ENCODE data around the gene ADAMTSL1.

The ADAMTSL1 gene

DNA sequence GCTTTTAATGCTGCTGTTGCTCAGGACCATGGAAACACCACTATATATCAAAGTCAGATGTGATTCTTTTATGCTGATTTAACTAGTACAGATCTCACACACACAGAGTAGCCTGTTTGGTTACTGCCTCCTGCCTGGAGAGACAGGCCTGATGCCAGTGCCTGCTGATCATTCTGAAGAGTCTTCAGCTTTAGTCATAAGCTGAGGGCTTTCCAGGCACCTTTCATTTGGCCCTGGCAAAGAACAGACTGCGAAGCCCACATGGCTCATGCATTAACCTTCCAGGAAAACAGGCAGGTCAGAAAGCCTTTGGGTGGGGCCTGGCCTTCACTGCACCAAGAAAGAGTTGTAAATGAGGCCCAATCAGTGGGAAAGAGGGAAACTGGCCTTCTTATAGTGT is 414.3 kb downstream of the ADAMTSL1 start:
- in situ Hi-C loops (cut with HindIII; ENCODE audit: low sequenced_read_pairs) = no loop called here

DNA sequence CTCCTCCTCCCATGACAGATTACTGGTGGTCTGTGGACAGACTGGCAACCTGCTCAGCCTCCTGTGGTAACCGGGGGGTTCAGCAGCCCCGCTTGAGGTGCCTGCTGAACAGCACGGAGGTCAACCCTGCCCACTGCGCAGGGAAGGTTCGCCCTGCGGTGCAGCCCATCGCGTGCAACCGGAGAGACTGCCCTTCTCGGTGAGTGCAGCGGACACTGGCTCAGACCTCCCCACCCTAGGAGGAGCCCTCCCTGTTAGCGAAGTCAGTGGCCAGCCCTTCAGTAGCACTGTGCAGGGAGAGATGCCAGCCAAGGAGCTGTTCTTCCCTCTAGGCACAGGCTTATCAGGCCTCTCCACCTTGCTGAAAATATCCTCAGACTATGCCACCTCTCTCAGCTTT is 415.6 kb downstream of the ADAMTSL1 start:
- in situ Hi-C loops (cut with HindIII; ENCODE audit: low sequenced_read_pairs) = no loop called here

DNA sequence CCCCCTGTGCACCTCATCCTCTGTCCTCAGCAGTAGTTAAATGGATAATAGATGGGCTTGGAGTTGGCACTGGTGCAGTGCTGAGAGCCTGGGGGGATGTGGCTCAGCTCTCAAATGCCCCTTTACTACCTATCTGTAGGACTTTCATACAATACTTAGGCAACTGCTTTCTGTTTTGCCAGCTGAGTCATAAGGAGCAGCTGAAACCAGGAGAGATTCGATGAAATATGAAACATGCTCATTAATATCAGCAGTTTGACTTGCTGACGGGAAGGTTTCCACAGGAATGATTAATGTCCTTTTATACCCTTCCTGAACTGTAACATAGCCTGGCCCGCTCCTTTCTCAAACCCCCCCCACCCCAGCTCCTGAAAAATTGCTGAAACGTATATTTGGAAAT is 416.4 kb downstream of the ADAMTSL1 start:
- in situ Hi-C loops (cut with HindIII; ENCODE audit: low sequenced_read_pairs) = no loop called here

DNA sequence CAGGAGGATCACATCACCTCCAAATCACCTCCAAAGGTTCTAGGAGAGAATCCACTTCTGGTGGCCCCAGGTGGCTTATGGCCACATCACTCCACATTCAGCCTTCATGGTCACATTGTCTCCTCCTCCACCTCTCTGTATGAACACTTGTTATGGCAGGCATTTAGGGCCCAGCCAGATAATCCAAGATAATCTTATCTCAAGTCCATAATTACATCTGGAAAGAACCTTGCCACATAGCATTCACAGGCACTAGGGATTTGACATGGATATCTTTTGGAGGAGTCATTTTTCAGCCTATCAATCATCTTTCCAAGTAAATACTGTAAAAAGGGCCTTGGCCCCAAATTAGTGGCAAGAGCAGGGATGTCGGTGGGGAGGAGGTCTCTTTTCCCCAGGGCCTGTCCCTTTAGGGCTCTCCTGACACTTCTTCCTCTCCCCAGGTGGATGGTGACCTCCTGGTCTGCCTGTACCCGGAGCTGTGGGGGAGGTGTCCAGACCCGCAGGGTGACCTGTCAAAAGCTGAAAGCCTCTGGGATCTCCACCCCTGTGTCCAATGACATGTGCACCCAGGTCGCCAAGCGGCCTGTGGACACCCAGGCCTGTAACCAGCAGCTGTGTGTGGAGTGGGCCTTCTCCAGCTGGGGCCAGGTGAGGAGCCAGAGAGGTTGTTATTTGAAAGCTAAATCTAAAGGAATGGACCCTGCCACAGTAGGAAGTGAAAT is 418.2 kb downstream of the ADAMTSL1 start:
- in situ Hi-C loops (cut with HindIII; ENCODE audit: low sequenced_read_pairs) = no loop called here

DNA sequence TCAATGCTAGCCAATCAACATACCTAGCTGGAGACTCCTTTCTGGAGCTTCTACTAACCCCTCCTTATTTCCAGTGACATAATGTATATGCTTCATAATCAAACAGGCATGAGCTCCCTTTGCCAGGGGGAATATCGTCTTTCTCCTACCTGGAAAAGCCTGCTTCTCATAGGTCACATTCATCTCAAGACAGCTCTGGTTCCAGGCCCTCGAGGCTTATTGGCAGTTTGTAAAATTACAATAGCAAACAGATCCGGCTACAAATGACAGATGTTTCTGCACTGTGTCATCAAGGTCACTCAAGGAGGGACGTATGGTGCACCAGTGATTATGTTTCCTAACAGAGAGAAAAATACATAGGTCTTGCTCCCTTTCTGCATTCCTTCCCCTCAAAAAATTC is 419.1 kb downstream of the ADAMTSL1 start:
- in situ Hi-C loops (cut with HindIII; ENCODE audit: low sequenced_read_pairs) = no loop called here

DNA sequence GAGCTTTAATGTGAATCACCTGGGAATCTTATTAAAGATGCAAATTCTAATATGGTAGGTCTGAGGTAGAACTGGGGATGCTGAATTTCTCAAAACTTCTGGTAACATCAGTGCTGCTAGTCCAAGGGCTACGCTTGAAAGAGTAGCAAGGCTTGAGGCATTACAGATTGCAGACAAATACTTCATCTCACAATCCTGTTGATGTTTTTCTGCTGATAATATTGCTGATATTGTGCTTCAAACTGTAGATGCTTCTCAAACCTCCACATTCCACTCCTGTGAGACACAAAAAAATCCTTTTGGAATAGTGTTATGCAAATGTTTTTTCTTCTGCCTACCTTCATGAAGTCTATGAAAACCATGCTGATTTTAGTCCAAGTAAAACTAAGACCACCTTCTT is 419.5 kb downstream of the ADAMTSL1 start:
- in situ Hi-C loops (cut with HindIII; ENCODE audit: low sequenced_read_pairs) = no loop called here

DNA sequence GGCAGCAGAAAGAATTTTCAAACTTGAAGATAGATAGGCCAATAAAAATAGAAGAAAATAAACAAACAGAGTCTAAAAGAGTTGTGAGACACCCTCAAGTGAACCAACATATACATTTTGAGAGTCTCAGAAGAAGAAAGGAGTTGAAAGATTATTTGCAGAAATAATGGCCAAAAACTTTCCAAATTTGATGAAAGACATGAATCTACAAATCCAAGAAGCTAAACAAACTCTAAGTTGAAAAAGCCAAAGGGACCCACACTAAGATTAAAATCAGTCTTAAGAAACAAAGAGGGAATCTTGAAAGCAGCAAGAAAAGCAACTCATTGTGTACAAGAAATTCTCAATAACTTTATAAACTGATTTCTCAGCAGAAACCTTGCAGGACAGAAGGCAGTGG is 422.1 kb downstream of the ADAMTSL1 start:
- in situ Hi-C loops (cut with HindIII; ENCODE audit: low sequenced_read_pairs) = no loop called here

DNA sequence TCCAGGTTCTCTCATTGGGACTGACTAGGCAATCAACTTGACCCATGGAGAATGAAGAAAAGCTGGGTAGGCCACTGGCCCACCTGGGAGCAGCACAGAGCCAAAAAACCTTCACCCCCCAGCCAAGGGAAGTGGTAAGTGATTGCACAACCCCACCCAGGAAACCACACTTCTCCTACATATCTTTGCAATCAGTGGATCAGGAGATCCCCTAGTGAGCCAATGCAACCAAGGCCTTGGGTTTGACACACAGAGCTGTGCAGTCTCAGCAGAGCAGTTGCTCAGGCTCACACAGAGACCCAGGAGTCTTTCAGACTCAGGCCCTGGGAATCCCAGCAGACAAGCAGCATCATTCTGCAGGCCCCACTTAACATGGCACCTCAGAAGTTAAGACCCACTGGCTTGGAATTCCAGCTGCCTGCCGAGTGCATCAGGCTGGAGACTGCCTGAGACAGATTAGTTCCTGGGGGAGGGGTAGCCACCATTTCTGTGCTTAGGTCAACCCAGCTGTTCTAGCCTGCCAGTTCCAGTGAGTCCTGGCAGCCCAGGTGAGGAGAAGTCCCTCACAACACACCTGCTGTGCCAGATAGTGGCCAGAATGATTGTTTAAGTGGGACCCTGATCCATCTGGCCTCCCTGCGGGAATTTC is 422.7 kb downstream of the ADAMTSL1 start:
- in situ Hi-C loops (cut with HindIII; ENCODE audit: low sequenced_read_pairs) = no loop called here

DNA sequence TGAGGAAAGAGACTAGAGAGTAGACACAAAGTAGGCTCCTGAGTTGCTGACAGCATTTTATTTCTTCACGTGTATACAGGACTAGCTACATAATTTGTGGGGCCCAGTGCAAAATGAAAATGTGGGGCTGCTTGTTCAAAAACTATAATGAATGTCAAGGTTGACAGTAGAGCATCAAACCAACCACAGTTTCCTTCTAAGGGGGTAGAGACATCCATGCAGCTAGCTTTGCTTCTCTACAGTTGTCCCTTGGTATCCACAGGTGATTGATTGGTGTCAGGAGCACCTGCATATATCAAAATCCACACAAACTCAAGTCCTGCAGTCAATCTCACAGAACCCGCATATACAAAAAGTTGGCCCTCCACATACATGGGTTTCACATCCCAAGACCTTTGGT is 429.5 kb downstream of the ADAMTSL1 start:
- in situ Hi-C loops (cut with HindIII; ENCODE audit: low sequenced_read_pairs) = no loop called here

DNA sequence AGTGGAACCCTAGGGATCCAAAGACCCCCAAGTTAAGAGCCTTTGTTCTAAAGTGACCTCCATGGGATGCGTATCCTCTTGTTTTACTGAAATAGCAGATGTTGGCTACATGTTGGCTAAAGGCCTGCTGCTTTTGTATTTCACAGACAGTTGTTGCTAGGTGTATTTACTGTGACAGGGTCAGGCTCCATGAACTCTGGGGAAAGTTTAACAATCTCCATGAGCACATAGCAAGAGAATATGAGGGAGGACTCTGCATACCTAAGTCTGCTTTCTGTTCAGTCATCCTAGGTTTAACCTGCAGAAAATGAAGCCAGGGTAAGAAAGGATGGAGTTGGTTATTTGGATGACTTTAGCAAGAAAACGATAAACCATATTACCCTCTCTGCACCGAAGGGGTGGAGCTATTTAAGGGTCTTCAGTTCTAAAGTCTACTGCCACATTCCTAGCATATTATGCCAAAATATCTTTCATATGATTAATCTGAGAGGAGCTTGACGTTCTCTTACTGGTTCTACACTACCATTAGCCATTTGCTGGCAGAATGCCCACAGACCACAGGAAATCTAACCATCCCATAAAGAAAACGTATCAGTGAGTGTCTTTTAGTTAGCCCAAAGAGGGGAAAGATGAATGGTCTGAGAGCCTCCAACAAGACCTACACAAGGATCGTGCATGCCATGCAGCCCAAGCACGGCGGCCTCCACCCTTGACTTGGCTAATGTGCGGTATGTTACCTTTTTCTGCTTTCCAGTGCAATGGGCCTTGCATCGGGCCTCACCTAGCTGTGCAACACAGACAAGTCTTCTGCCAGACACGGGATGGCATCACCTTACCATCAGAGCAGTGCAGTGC is 431.3 kb downstream of the ADAMTSL1 start:
- in situ Hi-C loops (cut with HindIII; ENCODE audit: low sequenced_read_pairs) = no loop called here

DNA sequence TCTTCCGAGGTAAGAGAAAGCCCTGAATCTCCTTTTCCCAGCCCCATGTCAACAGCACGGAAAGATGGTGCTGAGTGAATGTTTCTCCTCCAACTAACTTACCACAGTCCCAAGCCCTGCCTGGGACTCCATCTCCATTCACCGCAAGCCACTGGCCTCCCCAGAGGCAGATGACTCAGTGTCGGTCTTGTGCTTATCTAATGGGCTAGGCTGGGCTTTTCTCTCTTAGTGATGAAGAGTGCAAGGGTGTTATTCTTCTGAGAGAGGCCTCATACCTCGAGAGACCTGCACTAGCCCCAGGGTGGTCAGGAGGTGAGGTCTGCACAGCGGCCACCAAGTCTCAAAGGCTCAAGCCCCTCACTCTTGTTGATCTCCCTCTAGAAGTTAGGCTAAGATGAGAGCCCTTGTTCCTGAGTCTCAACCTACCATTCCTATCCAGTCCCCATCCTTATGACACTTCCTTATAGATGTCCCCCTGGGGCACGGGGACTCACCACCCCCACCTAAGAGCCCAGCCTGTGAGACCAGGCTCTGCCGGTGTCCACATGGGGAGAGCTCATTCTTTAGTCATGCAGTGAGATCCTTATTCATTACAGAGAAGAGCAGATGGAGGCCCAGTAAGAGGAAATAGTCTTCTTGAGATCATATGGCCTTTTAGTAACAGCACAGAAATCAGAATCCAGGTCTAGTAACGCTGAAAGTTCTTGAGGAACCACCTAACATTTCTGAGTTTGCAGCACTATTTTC is 432.1 kb downstream of the ADAMTSL1 start:
- in situ Hi-C loops (cut with HindIII; ENCODE audit: low sequenced_read_pairs) = no loop called here

DNA sequence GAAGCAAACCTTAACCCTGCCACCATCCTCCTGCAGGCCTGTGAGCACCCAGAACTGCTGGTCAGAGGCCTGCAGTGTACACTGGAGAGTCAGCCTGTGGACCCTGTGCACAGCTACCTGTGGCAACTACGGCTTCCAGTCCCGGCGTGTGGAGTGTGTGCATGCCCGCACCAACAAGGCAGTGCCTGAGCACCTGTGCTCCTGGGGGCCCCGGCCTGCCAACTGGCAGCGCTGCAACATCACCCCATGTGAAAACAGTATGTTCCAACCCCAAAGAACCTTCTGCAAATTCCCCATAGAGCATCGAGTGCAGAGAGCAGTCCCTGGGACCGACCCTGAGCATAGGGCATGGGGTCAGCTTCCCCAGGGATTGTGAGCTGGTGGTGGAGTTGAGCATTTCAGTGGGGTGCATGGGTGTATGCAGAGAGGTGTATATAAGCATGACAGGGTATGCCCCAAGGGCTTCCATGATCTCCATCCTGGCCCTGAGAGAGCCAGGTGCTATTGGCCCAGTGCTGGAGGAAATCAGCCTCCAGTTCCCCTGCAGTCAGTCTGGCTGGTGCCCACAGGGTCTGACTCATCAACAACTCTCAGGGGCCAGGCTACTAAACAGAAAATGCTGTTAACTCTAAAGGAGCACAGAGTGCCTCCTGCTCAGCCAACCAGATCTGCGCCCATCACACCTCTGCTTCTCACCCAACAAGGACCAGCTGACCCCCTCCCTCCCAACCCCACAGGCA is 432.9 kb downstream of the ADAMTSL1 start:
- in situ Hi-C loops (cut with HindIII; ENCODE audit: low sequenced_read_pairs) = no loop called here

DNA sequence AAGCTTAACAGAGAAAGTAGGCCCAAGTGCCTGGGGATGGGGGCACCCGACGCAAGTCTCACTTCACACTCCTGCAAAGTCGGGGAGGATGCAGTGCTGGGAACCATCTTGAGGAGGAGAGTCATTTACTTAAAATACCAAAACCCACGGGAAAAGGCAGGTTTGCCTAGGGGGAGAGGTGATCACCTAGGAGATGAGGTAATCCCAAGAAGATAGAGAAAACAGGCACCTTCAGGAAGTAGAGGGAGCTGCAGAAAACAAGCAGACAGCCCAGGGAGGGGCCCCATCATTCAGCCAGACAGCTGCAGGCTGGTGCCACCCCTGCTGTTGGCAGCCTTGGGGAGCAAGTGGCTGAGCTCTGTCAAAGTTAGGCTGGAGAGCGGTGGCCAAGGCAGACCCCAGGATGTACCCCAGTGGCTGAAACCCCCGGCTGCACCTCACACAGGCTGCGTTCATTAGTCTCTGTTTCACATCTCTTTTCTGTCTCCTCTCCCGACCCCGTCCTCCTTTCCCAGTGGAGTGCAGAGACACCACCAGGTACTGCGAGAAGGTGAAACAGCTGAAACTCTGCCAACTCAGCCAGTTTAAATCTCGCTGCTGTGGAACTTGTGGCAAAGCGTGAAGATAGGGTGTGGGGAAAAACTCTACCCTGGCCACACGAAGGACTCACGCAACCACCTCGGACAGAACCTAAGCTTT is 434.1 kb downstream of the ADAMTSL1 start:
- in situ Hi-C loops (cut with HindIII; ENCODE audit: low sequenced_read_pairs) = no loop called here

DNA sequence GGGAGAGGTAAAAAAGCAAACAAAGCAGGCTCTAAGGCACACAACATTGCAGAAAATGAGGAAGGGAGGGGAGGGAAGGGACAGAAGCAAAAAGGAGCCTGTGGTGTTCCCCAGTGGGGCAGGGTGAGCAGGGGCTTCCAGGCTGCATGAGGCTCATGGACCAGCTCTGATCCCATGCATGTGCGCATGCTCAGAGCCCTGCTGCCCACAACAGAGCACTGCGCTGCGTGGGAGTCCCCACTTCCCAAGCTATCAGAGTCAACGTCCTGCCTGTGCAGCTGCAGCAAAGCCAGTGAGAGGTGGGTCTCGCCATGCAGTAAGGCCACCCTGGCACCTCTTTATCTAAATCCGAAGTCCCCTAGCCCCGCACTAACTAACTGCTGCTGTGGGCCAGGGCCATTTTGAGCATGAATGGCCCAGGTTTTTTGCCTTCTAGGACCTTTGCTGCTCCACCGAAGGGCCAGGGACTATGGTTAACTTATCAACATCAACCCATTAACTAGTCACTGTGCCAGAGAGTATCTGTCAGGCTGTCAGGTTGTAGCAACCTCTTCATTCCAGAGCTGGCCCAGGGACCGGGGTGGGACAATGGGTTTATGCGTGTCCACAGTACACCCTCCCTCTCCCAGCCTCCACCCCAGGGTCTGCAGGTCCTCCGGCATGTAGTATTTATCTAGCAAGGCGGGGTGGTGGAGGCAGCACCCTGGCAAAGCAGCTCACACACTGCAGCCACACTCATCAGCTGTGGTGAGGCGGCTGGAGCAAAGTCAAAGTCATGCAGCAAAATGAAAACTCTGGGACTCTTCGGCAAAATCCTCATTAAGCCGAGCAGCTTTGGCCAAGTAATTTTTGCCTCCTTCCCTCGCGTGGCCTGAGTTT is 435.4 kb downstream of the ADAMTSL1 start:
- in situ Hi-C loops (cut with HindIII; ENCODE audit: low sequenced_read_pairs) = no loop called here

DNA sequence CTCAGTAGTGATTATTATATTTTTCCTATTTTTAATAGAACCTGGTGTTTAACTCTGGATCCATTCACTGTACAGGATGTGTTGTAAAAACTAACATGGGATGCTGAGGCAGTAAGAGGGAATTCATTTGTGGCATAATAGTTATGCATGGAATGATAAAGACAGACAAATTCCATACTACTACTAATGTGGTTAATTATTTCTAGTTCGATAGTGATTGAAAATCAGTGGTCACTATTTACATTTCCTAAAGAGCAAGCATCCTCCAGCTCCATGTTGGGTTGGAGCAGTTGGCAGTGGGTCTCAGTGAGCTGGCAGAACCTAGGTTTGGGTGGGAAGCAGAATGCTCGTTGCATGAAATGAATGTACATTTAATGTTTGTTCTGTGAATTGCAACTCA is 436.5 kb downstream of the ADAMTSL1 start:
- in situ Hi-C loops (cut with HindIII; ENCODE audit: low sequenced_read_pairs) = no loop called here

DNA sequence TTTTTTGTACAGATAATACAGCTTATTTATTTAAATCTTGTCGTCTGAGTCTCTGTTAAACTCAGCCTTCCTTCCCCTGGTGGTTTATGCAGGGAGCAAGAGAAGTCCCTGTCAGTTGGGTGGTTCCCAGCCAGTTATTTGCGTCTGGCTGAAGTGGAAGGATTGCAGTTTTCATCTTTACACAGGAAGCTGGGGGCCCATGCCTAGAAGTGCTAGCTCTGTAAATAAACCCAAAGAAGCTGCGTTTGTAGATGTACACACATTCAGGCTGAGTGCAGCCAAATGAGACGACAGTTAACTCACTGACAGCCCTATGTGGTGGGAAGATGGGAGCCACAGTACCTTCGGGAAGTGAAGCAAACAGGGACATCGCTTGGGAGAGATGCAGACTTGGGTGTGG is 437.0 kb downstream of the ADAMTSL1 start:
- in situ Hi-C loops (cut with HindIII; ENCODE audit: low sequenced_read_pairs) = no loop called here

DNA sequence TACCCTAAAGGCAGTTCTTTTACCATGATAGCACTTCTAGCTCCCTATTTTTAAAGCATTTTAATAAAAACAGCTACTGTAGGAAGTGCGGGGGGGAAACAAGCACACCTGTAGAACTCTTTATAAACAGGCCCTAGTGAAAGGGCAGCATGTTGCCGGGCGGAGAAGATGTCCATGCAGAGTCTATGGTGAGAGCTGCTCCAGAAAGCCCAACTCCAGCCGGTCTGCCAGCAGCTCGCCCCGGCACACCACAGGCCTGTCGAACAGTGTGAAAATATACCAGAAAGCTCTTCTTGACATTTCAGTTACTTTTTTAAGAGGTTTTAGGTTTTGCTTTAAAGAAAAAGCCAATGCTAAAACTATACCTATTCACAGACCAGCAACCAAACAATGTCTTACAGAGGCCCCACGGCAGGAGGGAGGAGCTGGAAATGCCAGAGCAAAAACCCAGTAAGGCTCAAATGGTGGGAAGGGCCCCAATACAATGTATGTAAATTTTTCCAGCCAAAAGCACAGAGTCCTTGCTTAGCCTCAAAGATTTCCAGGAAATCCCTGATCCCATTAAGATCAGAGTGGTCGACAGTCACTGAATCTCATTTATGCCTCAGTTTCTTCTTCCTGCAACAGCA is 437.9 kb downstream of the ADAMTSL1 start:
- in situ Hi-C loops (cut with HindIII; ENCODE audit: low sequenced_read_pairs) = no loop called here
